NCI-H146 treated with DMSO at 0.1 percent for 48 hours (cell line): ENCODE data around the gene CAMKK1.
"Not testable (repeated sequence)": the region's sequence is repeated elsewhere in the genome, so short reads cannot be mapped to it uniquely, and the experiment has no call there.

Source experiments
- DNase-seq: peaks from one replicate; lab custom pipeline; 2025; ENCODE audit not compliant: unreplicated experiment; lab: John Stamatoyannopoulos, UW

CAMKK1 gene

GRCh38 chr17:3880983-3881382 lies 11.9 kb downstream of the CAMKK1 start:
- no peak for DNase-seq

DNA sequence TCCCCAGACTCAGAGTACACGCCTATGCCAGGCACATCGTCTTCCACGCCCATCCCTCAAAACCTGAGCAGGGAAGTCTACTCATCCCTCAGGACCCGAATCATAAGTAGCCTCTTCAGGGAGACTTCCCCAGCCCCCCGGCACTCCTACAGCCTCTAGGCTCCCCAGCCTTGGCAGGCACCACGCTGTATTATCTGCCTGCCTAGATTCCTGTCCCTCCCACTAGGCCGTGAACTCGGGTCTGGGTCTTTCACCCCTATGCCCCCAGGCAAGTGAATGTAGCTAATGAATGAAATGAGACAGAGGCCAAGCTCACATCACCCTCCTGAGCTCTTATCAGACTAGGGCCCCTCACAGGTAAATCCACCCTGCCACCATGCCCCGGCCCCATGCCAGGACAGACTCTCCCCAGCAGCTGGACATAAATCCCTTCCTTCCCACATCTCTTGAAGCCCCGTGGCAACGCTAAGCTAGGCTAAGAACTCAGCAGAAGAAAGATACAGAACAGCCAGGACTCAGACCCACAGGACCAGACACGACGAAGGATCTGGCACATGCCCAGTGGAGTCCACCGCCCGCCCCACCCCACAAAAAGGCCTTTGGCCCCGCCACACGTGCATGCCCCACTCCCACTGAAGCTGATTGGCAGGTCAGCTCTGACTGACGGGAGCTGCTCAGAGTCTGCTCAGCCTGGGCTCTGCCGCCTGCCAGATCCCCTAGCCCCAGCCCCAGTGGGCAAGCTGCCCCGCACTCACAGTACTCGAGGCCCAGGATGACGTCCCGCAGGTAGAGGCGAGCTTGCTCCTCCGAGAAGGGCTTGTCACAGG lies 13.0 kb downstream of the CAMKK1 start:
- no peak for DNase-seq

DNA sequence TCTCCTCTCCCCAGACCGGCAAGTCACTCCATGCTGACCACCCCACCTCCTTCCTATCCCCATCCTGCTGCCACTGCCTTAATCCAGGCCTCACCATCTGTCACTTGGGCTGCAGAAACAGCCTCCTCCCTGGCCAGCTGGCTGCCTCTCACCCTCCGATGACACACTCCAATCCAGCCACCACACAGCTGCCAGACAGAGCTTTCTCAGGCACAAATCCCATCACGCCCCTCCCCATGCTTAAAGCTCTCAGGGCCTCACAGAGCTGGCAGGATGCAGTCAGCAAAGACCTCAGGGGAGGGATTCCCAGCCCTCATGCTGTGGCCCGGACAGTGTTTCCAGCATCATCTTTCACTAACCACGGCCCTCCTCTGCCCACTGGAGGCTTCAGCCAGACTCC lies 13.7 kb downstream of the CAMKK1 start:
- DNase-seq, result no peak

GRCh38 chr17:3877220-3877619 lies 15.6 kb downstream of the CAMKK1 start:
- no peak for DNase-seq

DNA sequence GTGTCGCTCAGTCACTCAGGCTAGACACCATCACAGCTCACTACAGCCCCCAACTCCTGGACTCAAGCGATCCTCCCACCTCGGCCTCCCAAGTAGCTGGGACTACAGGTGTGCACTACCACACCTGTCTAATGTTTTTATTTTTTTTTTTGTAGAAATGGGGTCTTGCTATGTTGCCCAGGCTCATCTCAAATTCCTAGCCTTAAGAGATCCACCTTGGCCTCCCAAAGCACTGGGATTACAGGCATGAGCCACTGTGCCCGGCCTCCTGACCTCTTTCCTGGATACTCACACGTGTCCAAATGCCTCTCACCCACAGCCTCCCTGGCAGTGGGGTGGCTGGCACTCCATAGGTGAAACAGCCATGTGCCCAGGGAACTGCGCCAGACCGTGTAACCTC lies 17.5 kb downstream of the CAMKK1 start:
- DNase-seq, result no peak

DNA sequence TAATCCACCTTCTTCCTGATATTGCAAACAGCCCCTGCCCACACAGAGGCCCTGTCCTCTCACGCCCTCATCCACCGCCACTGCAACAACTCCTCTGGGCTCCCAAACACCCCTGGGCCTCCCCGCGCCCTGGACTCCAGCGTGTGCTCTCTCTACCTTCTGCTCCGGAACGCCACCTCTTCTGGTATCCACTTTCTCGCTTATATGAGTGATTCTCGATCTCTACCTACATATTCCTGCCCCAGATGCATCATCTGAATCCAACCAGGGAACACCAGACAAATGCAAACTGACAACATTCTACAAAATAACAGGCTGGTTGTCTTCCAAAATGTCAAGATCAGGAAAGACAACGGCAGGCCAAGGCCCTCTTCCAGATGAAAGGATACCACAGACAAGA lies 19.0 kb downstream of the CAMKK1 start:
- DNase-seq, result no peak

- DNase-seq, result no peak
Observed at GRCh38 chr17:3870871-3871306, 22.0 kb downstream of the CAMKK1 start.

- DNase-seq, result no peak
Observed at GRCh38 chr17:3867606-3868005, 25.2 kb downstream of the CAMKK1 start.

DNA sequence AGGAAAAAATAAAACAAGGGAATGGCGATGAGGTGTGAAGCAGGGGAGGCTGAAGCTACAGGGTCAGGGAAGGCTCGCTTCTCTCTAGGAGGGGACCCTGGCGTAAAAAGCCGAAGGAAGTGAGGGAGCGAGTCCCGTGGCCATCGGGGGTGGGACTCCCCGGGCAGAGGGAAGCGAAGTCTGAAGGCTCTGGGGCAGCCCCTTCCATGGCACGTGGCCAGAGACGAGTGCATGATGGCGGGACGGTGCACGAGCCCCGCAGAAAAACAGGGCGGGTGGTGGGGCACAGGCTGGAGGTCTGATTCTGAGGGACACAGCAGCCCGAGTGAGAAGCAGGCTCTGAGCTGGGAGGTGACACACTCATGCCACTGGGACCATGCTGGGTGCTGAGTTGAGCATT lies 25.7 kb downstream of the CAMKK1 start:
- DNase-seq, result no peak

GRCh38 chr17:3866276-3866675 lies 26.6 kb downstream of the CAMKK1 start:
- DNase-seq, result no peak

DNA sequence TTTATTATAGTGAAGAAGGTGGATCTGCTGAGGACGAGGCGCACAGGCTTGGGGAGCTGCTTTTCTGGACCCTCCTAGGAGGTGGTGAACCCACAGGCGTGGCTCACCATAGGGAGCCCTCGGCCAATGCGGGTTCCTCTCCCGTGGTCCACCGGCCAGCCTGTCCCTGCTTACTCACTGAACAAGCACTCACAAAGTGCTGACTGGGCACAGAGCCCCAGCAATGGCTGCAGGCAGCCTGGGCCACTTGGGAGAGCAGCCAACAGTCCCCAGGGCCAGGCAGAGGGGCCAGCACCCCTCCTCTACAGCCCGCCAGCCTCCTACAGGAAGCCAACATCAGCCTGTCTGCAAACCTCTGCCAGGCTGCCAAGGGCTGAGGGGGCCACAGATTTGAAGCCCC lies 27.7 kb downstream of the CAMKK1 start:
- no peak for DNase-seq

GRCh38 chr17:3864534-3864933 lies 28.3 kb downstream of the CAMKK1 start:
- DNase-seq, result no peak

GRCh38 chr17:3861761-3862681 lies 30.8 kb downstream of the CAMKK1 start:
- no peak for DNase-seq

DNA sequence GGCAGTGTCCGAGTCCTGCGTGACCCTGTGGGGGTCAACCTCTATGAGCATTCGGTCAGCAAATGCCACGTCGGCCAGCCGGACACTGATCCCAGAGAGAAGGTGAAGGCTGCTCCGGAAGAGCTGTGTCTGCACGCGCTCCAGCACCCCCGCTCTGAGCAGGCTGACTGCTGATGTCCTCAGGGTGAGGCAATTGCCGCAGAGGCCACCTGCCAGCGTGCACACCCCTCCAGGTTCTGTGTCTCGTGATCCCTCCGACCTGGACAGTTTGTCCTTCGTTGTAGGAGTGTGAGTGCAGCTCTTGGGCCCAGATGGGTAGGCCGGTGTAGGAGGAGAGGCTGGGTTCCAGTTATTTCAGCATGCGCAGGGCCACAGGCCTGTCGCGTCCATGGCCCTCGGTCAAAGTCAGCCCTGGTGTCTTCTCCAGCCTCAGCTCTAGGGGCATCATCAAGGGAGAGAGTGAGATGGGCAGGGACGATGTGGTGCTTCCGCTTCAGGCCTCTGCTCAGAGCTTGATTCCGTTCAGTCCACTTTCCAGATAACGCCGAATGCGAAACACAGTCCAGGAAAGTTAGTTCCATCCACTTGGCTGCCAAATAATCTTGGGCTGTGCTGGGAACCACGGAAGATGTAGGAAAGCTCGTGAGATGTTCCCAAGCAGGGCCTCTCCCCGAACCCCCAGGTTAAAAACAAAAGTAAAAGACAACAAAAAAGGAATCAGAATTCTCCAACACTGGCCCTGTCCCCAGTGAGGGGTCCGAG lies 31.7 kb downstream of the CAMKK1 start:
- DNase-seq, result no peak

- DNase-seq, result no peak
Observed at GRCh38 chr17:3859940-3860339, 32.9 kb downstream of the CAMKK1 start.

DNA sequence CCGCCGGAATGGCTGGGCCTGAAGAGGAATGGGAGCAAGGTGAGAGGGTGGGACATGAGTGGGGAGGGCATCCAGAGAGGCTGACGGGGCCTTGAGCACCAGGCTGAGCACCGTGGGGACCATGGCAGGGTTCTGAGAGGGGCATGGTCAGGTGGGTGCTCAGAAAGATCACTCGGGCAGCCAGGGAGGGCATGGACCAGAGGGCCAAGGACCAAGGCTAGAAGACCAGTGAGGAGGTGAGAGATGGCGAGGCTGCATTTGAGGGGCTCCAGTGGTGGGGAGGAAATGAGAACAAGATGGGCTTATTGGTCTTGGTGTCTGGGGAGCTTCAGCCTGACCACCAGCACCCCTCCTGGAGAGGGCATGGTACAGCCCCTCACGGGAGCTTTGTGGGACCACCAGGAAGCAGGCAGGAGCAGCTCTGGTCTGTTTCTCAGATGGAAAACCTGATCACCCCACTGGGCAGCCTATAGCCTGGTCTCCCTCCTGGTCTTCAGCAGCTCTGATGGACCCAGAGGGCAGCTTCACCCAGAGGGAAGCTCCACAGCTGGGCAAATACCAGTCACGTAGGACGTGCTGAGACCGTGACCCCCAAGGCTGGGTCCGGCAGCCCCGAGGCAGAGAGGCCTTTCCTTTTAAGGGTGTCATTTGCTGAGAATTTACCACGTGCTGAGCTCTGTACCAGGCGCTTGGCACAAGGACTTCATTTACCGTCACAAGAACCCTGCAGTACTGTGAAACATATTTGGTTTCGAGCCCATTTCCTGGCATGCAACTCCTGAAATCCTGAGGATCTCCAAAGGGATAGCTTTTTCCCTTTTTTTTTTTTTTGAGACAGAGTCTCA lies 35.4 kb downstream of the CAMKK1 start:
- no peak for DNase-seq

DNA sequence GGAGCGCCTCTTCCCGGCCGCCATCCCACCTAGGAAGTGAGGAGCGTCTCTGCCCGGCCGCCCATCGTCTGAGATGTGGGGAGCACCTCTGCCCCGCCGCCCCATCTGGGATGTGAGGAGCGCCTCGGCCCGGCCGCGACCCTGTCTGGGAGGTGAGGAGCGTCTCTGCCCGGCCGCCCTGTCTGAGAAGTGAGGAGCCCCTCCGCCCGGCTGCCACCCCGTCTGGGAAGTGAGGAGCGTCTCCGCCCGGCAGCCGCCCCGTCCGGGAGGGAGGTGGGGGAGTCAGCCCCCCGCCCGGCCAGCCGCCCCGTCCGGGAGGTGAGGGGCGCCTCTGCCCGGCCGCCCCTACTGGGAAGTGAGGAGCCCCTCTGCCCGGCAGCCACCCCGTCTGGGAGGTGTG lies 38.6 kb downstream of the CAMKK1 start:
- DNase-seq, result not testable (repeated sequence)

DNA sequence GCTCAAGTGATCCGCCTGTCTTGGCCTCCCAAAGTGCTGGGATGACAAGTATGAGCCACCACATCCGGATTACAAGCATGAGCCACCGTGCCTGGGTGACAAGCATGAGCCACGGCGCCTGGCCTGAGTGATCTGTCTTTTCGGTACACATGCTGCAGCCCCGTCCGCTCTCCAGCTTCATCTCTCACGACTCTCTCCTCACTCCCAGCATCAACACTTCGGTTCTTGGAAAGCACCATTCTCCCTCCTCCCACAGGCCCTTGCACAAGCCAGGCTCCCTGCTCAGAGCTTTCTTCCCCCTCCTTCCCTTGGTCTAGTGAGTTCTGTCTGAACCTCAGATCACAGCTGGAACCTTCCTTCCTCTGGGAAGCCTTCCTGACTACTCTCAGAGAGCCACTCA lies 40.3 kb downstream of the CAMKK1 start:
- DNase-seq, result no peak

DNA sequence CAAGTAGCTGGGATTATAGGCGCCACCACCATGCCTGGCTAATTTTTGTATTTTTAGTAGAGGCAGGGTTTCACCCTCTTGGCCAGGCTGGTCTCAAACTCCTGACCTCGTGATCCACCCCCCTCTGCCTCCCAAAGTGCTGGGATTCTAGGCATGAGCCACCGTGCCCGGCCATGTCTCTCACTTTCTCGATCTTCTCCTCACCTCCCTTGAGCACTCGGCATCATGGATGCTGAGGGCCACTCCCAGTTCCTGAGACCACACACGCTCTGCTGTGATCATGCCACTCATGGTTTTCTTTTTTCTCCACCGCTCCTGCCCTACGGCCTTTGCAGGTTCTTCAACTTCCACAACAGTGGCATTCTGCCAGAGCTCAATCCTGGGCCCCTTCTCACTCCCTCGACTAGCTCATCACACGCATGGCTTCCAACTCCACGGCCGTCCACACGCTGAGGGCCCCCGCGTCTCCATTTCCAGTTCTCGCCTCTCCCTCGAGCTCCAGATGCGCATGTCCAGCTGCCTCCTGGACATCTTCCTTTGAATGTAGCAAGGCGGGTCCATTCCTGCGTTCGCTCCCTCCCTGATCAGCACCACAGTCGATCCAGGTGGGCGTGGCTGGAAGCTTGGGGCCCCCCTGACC lies 41.3 kb downstream of the CAMKK1 start:
- DNase-seq, result no peak
